Neuronal stem cell (in vitro differentiated cells): ENCODE results near the gene MPIG6B.

Source experiments
- DNase-seq: peaks from one replicate; pipeline ENCODE4 v3.0.0-alpha.2; 2013; ENCODE audit warnings: low spot score
- H2AFZ ChIP-seq: one replicate; pipeline ENCODE4 v1.6.1; 2013; ENCODE audit warnings: mild to moderate bottlenecking, low read length, inconsistent platforms
- H2AK5ac ChIP-seq: 2 replicates; pipeline ENCODE4 v1.6.1; 2013; ENCODE audit warnings: low read depth, mild to moderate bottlenecking, inconsistent platforms, low read length, moderate library complexity, mixed read lengths
- H2BK120ac ChIP-seq: 2 replicates; pipeline ENCODE4 v1.6.1; 2013; ENCODE audit warnings: low read depth, mild to moderate bottlenecking, inconsistent platforms, low read length, moderate library complexity, mixed read lengths
- H2BK12ac ChIP-seq: one replicate; pipeline ENCODE4 v1.6.1; 2013; ENCODE audit warnings: low read length, inconsistent platforms
- H2BK15ac ChIP-seq: 2 replicates; pipeline ENCODE4 v1.6.1; 2013; ENCODE audit warnings: mild to moderate bottlenecking, low read length, inconsistent platforms, mixed read lengths
- H2BK5ac ChIP-seq: one replicate; pipeline ENCODE4 v1.6.1; 2013; ENCODE audit warnings: inconsistent platforms, mild to moderate bottlenecking, low read length, moderate library complexity
- H3K14ac ChIP-seq: one replicate; pipeline ENCODE4 v1.6.1; 2013; ENCODE audit warnings: low read length, inconsistent platforms
- H3K18ac ChIP-seq: 2 replicates; pipeline ENCODE4 v1.6.1; 2013; ENCODE audit warnings: low read length, inconsistent platforms
- H3K23ac ChIP-seq: 2 replicates; pipeline ENCODE4 v1.6.1; 2013; ENCODE audit warnings: low read depth, mild to moderate bottlenecking, mixed read lengths, low read length, inconsistent platforms; ENCODE audit not compliant: poor library complexity
- H3K27ac ChIP-seq: replicated peaks from 3 replicates; pipeline ENCODE4 v1.5.1; 2013; ENCODE audit warnings: low read length, inconsistent platforms
- H3K27me3 ChIP-seq, 3 experiments: 2 replicates each; pipeline ENCODE4 v1.6.1; 2013; ENCODE audit warnings: low read length in 3 of 3, mild to moderate bottlenecking in 2 of 3, inconsistent platforms in 1 of 3, low read depth in 1 of 3, mixed read lengths in 1 of 3, moderate library complexity in 1 of 3; ENCODE audit not compliant: control insufficient read depth in 3 of 3, insufficient read depth in 3 of 3
- H3K36me3 ChIP-seq, 2 donors: replicated peaks in 1 of 2; 2 replicates each; pipeline ENCODE4 v1.6.1; 2013; ENCODE audit warnings: low read length in 2 of 2; ENCODE audit not compliant: control insufficient read depth in 2 of 2, insufficient read depth in 2 of 2
- H3K4ac ChIP-seq: 2 replicates; pipeline ENCODE4 v1.6.1; 2013; ENCODE audit warnings: inconsistent platforms, mild to moderate bottlenecking, low read length, moderate library complexity
- H3K4me1 ChIP-seq, 2 donors: 1 replicate in 1 of 2; 2 replicates in 1 of 2; pipeline ENCODE4 v1.6.1; 2013; ENCODE audit warnings: low read length in 2 of 2, low read depth in 1 of 2; ENCODE audit not compliant: control insufficient read depth in 2 of 2, insufficient read depth in 1 of 2
- H3K4me2 ChIP-seq: one replicate; pipeline ENCODE4 v1.6.1; 2013; ENCODE audit warnings: mild to moderate bottlenecking, low read length, inconsistent platforms; ENCODE audit not compliant: insufficient read depth, poor library complexity, severe bottlenecking
- H3K4me3 ChIP-seq, 2 donors: 2 replicates each; pipeline ENCODE4 v1.5.1; 2013; ENCODE audit warnings: low read length in 2 of 2, mild to moderate bottlenecking in 2 of 2, inconsistent platforms in 1 of 2, moderate library complexity in 1 of 2
- H3K79me1 ChIP-seq: one replicate; pipeline ENCODE4 v1.6.1; 2013; ENCODE audit warnings: low read depth, mild to moderate bottlenecking, inconsistent platforms, low read length, moderate library complexity
- H3K9ac ChIP-seq: one replicate; pipeline ENCODE4 v1.6.1; 2013; ENCODE audit warnings: mild to moderate bottlenecking, low read depth, low read length, inconsistent platforms; ENCODE audit not compliant: poor library complexity
- H3K9me3 ChIP-seq, 2 donors: replicated peaks in 1 of 2; 2 replicates each; pipeline versions ENCODE3 to v1.6.1; 2013; ENCODE audit warnings: low read length in 2 of 2, mild to moderate bottlenecking in 2 of 2, inconsistent platforms in 1 of 2, low read depth in 1 of 2, mixed read lengths in 1 of 2, moderate library complexity in 1 of 2; ENCODE audit not compliant: control insufficient read depth in 2 of 2, insufficient read depth in 1 of 2
- H4K8ac ChIP-seq: one replicate; pipeline ENCODE4 v1.6.1; 2013; ENCODE audit warnings: low read depth, mild to moderate bottlenecking, inconsistent platforms, low read length, moderate library complexity
- H4K91ac ChIP-seq: one replicate; pipeline ENCODE4 v1.6.1; 2013; ENCODE audit warnings: low read length, low read depth, mild to moderate bottlenecking, inconsistent platforms; ENCODE audit not compliant: poor library complexity
- WGBS, 2 donors: extraction: QIAGEN DNeasy Blood & Tissue Kit; methylation state at CpG; one replicate each; pipeline ENCODE4 v1.1.7; 2013; ENCODE audit warnings: missing lambda C conversion rate in 2 of 2, mixed read lengths in 1 of 2; ENCODE audit not compliant: insufficient read length in 2 of 2, insufficient replicate concordance in 1 of 2; ENCODE audit errors: extremely low coverage in 2 of 2; 5-methylcytosine and 5-hydroxymethylcytosine counted together

The MPIG6B gene

GRCh38 chr6:31764198-31764597 lies 41.0 kb downstream of the MPIG6B start:
- Histone ChIP-seq H2BK5ac (peak overlapping the region; percentile 96), H2BK15ac (no peak overlapping the region), H3K79me1 (no peaks in the 10 kb centered on the region), H4K8ac (no peak overlapping the region), H2AK5ac (peak overlapping the region; percentile 44), H3K4me1 (peaks cover 15 to 23% of the 10 kb centered on the region in 2 donors), H3K9ac (no peak overlapping the region), H3K36me3 (peaks cover 13 to 59% of the 10 kb centered on the region in 2 donors), H4K91ac (no peak overlapping the region), H3K4ac (no peak overlapping the region), H2BK12ac (no peak overlapping the region), H3K27ac (no peak overlapping the region), H3K4me3 (no peak overlapping the region), H2BK120ac (no peak overlapping the region), H3K9me3 (peaks cover 0 to 1% of the 10 kb centered on the region in 2 donors), H3K4me2 (no peak overlapping the region), H3K27me3 (no peaks in the 10 kb centered on the region), H3K23ac (no peak overlapping the region), H3K14ac (no peak overlapping the region), H2AFZ (no peak overlapping the region), H3K18ac (no peak overlapping the region)
- DNase-seq: no peak
- WGBS, 2 donors: no CpG with 5 or more reads among the region's 4 CpGs

- H3K4me2 ChIP-seq: no peak overlapping the region
- H3K23ac ChIP-seq: peak overlapping the region; percentile 23
- H3K4me3 ChIP-seq: no peak overlapping the region
- peaks cover 9 to 46% of the 10 kb centered on the region in 2 donors for H3K36me3 ChIP-seq
- no peaks in the 10 kb centered on the region for H3K27me3 ChIP-seq
- no peak for DNase-seq
- no peak overlapping the region for H3K14ac ChIP-seq
- H3K9ac ChIP-seq: no peak overlapping the region
- H4K91ac ChIP-seq: peak overlapping the region; percentile 35
- H3K4me1 ChIP-seq: peaks cover 15 to 23% of the 10 kb centered on the region in 2 donors
- H2BK15ac ChIP-seq: peak overlapping the region; percentile 11
- H2BK5ac ChIP-seq: no peak overlapping the region
- peaks cover 0 to 1% of the 10 kb centered on the region in 2 donors for H3K9me3 ChIP-seq
- H3K79me1 ChIP-seq: no peaks in the 10 kb centered on the region
- H3K18ac ChIP-seq: no peak overlapping the region
- no CpG with 5 or more reads among the region's 9 CpGs for WGBS, 2 donors
- H2BK120ac ChIP-seq: no peak overlapping the region
- peak overlapping the region; percentile 95 for H2AK5ac ChIP-seq
- no peak overlapping the region for H3K27ac ChIP-seq
- no peak overlapping the region for H2AFZ ChIP-seq
- H2BK12ac ChIP-seq: no peak overlapping the region
- H4K8ac ChIP-seq: no peak overlapping the region
- H3K4ac ChIP-seq: no peak overlapping the region
Observed at GRCh38 chr6:31765559-31765909, 42.4 kb downstream of the MPIG6B start.

- Histone ChIP-seq H4K8ac (no peak overlapping the region), H2BK5ac (no peak overlapping the region), H3K18ac (peak overlapping the region; percentile 33), H2BK120ac (no peak overlapping the region), H3K23ac (no peak overlapping the region), H3K27me3 (no peaks in the 10 kb centered on the region), H3K9me3 (peaks cover 0 to 1% of the 10 kb centered on the region in 2 donors), H3K4ac (no peak overlapping the region), H3K27ac (no peak overlapping the region), H4K91ac (peak overlapping the region; percentile 35), H3K9ac (no peak overlapping the region), H2AFZ (no peak overlapping the region), H2AK5ac (peak overlapping the region; percentile 95), H3K4me2 (peak overlapping the region; percentile 56), H2BK15ac (peak overlapping the region; percentile 11), H3K79me1 (no peaks in the 10 kb centered on the region), H3K36me3 (peaks cover 7 to 39% of the 10 kb centered on the region in 2 donors), H3K4me3 (no peak overlapping the region), H3K14ac (no peak overlapping the region), H2BK12ac (no peak overlapping the region), H3K4me1 (peaks cover 15 to 23% of the 10 kb centered on the region in 2 donors)
- no peak for DNase-seq
- no CpG with 5 or more reads among the region's 42 CpGs for WGBS, 2 donors
Observed at GRCh38 chr6:31765910-31766794, 43.0 kb downstream of the MPIG6B start.

- Histone ChIP-seq H4K8ac (no peak overlapping the region), H3K18ac (peak overlapping the region; percentile 23), H3K23ac (no peak overlapping the region), H2BK12ac (no peak overlapping the region), H2BK120ac (no peak overlapping the region), H3K4me3 (no peak overlapping the region), H2AK5ac (peak overlapping the region; percentile 41), H2BK5ac (no peak overlapping the region), H3K79me1 (no peaks in the 10 kb centered on the region), H3K27ac (no peak overlapping the region), H2AFZ (no peak overlapping the region), H3K4ac (no peak overlapping the region), H3K36me3 (peaks cover 0 to 29% of the 10 kb centered on the region in 2 donors), H3K4me2 (no peak overlapping the region), H3K9ac (no peak overlapping the region), H3K9me3 (peaks cover 0 to 1% of the 10 kb centered on the region in 2 donors), H3K4me1 (peaks cover 15 to 23% of the 10 kb centered on the region in 2 donors), H3K14ac (no peak overlapping the region), H2BK15ac (peak overlapping the region; percentile 96), H4K91ac (no peak overlapping the region), H3K27me3 (no peaks in the 10 kb centered on the region)
- DNase-seq: no peak
- no CpG with 5 or more reads among the region's 6 CpGs for WGBS, 2 donors
Observed at GRCh38 chr6:31767096-31767645, 44.0 kb downstream of the MPIG6B start.
